Tongue (tissue), 2 donors: Measurements from ENCODE around the gene LRRC8D. TPM values are rescaled to one million over a fixed set of nuclear protein-coding genes. Genes with fewer than 3 reads are reported as not detected.

Experiments
- DNase-seq: peaks from one replicate; pipeline ENCODE4 v3.0.0-alpha.2; 2015
- total RNA-seq: library from RNA; depleted of rRNA; stranded (reverse); fragments of >200 nt; gene quantifications from one replicate; pipeline ENCODE4 v1.2.3, GENCODE V29; 2014

LRRC8D gene
- total RNA-seq, 1 donor from 2014 or later: 10.9 TPM

DNA sequence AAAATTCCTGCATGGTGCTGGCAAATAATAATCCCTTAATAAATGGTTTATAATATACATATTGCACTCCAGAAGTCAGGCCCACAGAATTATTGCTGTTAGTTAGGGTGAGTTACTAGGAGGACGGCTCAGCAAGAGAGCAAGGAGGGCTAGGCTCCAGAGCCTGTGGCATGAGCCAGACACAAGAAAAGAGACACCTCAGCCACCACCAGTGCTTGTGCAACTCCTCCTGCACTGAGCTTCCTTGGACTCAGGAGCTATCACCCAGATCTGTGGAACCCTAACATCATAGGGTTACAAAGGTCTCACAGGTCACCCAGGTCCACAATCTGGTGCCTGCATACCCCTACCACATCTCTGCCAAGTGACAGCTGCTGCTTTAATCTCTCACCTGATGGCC is 12.8 kb upstream of the LRRC8D start:
- DNase-seq: no peak

DNA sequence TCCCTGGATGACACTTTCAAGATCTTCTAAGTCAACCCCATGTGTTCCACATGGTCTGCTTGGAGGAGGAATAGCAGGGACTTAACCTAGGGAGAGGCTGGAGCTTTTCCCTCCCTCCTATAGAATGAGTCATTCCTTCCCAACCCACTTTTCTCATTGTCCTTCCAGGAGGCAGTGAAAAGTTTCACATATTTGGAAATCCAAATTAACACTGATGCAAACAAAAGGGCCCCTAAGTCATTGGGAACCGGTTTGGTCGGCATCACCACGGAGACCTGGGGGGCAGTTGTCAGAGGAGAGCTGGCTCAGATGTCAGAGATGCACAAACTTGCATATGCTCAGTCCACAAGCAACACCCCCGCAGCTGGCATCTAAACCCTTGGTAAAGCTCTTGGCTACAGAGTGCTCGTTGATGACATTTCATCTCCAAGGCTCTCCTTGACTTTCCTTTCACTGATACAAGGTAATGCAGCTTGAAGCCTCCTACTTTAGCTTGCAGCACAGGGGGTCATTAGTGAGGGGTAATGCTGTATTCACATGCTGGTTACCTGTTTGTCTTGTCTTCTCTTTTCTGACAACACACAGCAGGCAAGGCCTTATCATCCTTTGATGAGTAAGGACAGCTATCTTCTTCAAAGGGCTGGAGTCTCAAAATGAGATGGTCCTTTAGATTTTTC is 12.3 kb upstream of the LRRC8D start:
- peak; percentile 35 for DNase-seq

DNA sequence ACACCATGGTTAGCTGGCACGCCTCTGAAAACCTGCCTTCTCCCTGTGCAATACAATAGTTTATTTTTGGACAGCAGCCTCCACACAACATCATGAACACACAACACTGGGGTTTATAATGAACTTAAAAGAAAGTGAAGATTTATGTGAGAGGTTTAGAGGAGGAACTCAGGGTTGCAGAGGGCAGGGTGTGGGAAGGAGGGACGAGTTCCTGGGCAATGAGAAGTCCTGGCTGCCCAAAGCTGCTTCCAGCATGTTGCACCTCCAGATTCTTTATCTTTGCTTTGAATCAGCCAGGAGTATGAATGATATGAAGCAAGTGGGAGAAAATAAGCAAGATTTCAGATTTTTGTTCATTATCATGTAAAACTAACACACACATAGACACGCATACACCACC is 11.3 kb upstream of the LRRC8D start:
- no peak for DNase-seq

DNA sequence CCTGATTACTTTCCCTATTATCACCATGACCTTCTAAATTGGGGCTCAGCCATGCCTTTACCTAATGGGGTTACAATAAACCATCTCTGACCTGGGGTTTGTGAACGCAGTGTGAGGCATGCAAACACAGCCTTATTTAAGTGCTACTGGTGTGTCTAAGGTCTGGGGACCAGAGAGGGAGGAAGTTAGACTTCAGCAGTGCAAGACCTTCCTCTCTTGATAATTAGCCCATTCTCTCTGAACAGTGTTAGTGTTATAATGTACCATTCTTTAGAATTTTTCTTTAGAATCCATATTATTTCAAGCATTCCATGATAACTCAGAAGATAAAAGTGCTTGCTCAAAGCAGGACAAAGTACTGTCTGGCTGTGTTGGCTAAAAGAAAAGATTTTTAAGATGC is 10.5 kb upstream of the LRRC8D start:
- DNase-seq: no peak

DNA sequence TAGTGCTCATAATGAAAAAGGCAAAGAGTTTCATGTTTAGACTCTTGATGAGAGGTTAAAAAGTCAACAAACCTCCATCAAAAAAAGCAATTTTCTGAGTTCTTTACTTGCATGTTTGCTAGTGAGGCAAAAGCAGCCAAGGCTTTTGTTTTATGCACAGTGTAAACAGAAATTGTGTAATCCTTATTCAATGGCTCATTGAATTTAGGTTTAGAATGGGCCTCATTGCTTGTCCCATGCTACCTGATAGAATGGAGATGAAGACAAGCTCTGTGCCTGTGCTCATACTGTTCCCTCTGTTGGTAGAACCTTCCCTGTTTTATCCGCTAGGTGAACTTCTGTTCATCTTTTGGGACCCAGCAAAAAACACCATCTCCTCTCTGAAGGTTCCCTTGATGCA is 10.0 kb upstream of the LRRC8D start:
- no peak for DNase-seq

DNA sequence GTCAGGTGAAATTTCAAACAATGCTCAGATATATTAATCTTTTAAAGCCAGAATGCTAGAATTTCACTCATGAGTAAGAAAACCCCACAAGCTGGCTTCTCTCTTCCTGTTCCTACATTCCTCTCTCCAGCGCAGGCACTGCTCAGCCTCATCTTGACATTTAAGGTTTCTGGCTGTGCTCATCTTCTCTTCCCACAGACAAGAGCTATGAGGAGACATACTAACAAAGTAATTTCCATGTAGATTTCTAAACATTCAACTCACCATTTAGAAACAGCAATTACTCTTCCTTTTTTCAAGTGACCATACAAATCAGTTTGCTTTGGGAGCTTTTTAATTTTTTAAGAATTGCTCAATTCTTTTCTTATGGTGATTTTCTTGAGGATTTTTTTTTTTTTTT is 7.8 kb upstream of the LRRC8D start:
- peak; percentile 73 for DNase-seq

DNA sequence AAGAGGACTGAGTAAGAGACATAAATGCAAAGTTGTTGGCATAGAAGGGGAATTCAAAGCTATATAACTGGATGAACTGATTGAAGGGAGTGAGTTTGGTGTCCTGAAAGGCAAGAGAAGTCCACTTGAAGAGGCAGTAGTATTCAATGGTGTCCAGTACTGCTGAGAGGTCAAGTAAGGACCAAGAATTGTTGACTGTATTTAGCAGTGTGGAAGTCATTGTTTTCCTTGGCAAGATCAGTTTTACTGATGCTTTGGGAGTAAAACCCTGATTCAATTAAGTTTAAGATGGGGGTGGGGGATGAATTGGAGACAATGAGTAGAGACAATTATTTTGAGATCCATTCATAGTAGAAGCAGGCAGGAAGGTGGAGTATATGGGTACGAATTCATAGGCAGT is 5.8 kb upstream of the LRRC8D start:
- DNase-seq: no peak

DNA sequence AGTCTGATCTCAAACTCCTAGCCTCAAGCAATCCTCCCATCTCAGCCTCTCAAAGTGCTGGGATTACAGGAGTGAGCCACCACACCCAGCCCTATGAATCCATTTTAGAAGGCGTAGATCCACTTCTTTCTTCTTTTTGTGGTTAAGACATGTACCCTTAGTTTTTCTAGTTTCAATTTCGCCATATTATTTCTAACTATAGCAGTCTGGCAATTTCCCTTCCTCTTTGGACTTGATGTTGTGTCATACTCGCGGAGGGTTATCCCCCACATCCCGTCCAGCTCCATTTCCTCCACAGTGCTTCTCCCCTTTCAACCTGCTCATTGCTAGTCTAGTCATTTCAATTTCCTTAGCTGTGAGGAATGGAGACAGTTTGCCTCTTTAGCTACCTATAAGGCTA is 5.2 kb upstream of the LRRC8D start:
- no peak for DNase-seq

DNA sequence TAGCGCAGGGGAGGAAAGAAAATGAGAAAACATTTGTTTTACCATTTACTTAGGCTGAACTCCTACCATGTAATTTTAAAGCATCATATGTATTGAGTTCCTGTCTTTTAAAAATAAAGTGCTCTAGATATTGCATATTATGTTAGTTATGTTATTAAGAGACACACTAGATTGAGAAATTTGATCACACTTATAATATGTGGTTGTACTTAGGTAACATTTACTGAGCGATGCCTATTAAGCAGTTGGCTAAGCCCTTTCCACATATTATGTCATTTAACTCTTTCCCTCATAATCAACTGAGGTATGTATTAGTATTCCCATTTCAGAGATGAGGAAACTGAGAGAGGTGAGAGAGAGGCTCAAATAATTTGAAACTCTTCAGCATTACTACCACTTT is 4.5 kb upstream of the LRRC8D start:
- DNase-seq: no peak

DNA sequence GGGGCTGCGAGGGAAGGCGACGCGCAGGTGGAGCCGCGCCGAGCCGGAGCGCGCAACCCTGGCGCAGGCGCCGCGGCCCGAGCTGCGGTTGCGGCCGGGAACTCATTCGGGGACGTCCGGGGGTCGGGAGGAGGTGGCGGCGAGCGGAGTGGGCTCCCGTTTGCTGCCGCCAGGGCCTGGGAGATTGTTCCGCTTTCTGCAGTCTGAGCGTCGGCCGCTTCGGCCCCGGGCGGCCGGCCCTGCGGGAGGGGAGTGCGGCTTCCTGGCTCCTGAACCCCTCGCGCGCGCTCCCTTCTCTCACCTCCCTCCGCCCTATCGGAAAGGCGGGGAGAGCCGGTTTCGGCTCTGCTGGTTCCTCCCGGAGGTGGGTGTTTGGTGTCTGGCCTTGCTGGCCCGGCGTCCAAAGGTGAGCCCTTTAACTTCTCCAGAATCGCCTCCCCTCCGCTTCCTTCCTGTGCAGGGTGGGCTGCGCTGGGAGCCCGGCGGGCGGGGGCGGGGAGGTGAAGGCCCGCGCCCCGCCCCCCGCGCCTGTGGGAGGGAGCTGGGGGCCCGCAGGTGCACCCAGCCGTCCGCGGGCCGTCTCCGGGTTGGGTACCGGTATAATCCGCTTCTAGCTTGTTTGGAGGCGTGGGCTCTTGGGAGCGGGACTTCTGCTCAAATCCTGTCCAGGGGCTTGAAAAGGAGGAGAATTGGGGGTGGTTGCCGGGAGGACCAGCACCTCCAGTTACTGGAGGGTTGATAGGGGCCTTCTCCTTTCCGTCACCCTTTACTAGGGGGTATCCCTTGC is 683 bp downstream of the LRRC8D start:
- peak; percentile 46 for DNase-seq

DNA sequence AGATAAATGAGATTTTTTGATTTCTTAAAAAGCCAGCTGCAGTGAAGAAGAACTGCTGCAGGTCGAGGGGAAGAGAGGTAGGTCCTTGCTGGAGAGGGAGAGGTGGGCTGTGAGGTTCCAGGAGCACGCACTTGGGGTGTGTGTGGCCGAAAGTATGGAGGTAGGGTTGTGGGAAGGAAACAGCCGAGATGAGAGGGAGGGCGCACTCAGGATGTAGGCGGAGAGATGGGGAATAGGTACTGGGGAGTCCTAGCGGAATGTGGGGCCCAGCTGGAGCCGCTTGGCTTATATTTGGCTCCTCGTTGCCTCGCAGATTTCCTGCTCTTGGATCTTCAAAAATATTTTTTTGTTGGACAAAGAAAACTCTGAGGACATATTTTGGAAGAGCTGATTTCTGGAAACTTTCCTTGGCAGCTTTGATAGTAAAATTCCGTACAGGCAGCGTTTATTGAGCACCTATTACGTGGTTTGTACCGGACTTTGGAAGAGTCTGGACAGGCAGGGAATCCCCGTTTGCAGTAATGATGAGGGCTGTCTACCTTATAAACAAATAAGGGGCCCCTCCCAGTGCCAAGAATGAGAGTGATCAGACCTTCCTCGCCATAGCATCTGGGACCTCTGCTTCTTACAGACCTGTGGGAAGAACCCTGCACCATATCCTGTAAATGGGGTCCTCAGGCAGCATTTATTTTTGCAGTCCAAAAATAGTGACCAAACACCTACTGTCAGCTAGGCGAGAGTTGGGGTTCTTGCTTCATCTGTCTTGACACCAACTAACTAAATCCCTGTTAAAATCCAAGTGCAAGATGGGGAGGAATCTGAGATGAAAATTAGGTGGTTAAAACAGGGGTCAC is 1.5 kb downstream of the LRRC8D start:
- DNase-seq: no peak

DNA sequence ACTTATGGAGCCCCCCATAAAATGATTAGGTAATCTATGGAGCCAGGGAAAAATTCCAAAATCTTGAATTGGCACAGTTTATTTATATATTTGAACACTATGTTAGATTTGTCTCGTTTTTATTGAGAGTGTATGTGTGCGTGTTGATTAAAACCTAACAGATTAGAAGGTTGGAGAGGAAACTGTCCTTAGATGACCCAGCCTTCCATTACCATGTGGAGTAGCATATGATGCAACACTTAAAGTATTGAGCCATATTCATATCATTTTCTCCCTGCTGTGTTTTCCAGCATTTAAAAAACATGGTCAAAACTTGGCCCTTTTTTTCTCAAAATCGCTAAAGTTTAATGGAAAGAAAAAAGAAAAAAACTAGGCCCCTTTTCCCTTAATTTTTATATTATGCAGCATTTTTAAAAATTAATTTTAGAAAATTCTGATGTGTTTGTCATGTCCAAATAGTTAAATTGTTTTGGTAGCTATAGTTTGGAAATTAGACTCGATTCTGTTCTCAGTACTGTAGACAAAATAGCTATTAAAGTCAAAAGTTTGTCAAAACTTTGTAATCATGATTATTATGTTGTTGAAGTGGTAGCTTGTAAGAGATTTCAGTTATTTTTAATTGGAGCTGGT is 2.3 kb downstream of the LRRC8D start:
- no peak for DNase-seq

DNA sequence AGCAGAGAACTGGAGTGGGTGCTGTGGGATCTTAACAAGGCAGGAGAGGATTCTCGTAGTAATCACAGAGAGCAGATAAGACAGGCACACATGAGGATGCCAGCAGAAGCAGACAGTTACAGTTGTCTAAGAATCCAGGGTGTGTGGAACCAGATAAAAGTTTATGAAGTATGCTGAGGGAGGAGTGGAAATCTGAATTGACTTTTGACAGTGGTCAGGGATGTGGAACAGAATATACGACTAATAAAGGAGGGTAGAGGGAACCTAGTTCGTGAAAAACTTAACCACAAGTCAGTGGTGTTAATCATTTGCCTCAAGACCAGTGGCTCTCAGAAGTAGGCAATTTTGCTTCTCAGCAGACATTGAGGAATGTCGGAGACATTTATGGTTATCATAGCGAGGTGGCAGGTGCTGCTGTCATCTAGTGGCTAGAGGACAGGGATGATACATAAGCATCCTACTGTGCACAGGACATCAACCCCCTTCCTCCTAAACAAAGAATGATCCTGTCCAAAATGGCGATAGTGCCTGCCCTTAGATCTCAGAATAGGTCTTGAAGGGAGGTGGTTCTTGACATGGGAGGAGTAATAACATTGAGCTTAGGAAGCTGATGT is 3.0 kb downstream of the LRRC8D start:
- DNase-seq: no peak

DNA sequence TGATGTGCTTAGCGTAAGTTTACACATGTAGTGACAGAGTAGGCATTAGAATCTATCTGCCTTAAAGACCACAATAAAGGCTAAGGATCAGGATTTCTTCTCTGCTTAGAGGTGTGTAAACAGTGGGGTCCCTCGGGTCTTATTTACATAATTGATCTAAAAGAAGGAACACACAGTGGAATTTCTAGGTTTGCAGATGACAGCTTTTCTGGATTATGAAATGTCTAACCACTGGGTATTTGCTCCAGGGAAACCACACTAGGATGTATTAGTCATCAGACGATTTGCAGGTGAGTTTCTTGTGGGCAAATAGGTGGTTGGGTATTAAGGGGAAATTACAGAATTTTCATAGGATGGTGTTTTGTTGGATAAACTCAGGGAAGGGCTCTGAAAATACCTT is 5.8 kb downstream of the LRRC8D start:
- DNase-seq: no peak

DNA sequence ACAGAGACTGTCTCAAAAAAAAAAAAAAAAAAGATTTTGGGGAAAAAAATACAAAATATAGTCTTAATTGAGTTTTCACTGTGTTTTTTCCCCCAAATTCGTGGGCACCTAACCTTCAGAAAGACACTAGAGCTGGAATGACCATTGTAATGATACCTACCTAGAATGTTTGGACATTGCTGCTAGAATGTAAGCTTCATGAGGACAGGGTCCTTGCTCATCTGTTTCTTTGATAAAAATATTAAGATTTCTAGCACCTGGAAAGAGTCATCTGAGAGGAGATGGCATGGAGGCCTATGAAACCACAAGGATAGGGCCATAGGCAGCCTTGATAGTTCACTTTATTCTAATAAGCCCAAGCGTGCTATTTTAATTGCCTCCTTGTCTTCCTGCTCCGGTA is 6.5 kb downstream of the LRRC8D start:
- DNase-seq: no peak

DNA sequence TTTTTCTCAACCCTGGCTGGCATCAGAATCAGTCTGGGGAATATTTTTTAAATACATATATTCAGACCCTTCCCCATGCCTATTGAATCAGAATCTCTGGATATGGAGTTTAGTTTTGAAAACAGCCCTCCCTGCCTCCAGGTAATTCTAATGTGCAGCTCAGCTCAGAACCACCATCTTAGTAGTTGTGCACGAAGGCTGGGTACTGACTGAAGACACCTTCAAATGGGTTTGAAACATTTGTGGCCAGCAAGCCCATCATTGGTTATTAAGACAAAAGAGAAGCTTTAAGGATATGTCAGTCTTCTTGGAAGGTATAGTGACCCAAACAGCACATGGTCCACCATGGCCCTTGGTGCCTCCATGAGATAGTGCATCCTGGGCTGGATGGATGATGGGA is 7.1 kb downstream of the LRRC8D start:
- no peak for DNase-seq

DNA sequence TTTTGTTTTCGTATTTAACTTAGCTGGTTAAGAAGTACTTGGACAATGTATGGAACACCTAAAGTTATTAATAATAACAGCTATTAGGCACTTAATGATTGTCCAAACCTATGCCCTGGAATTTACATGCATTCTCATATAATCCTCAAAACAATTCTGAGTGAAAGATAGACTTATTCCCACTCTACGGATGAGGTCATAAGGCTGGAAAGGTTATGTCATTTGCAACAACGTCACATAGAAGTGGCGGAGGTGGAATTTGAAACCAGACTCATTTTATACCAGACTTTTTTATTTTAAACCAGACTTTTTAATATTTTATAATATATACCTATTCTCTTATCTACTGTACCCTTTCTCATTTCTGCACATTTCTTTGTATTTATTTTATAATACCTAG is 8.4 kb downstream of the LRRC8D start:
- no peak for DNase-seq

DNA sequence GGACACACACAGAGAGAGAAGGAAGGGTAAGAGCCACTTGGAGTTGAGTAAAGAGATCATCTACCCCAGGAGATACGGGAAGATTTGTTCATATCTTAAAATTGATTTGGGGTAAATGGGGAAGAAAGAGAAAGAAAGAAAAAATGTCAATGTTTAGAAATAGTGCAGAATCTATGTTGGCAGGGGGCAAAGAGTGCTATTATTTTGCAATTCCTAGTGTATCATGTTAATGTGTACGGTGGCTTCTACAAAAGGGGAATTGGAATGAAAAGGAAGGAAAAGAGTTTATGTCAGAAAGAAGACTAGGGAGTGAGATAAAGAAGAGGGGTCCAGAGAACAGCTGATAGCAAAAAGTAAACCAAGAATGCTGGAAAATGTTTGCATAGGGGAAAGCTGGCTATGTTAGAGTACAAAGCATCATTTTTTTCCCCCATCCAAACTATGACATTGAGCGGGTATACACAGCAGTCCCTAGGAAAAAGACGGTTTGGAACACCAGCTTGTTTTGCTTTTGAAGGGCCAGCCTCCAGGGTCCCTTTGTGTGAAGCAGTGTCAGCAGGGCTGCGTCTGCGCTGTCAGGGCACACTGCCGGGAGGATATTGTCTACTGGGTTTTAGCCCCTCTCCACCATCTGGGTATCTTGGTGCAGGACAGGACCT is 10.8 kb downstream of the LRRC8D start:
- no peak for DNase-seq

DNA sequence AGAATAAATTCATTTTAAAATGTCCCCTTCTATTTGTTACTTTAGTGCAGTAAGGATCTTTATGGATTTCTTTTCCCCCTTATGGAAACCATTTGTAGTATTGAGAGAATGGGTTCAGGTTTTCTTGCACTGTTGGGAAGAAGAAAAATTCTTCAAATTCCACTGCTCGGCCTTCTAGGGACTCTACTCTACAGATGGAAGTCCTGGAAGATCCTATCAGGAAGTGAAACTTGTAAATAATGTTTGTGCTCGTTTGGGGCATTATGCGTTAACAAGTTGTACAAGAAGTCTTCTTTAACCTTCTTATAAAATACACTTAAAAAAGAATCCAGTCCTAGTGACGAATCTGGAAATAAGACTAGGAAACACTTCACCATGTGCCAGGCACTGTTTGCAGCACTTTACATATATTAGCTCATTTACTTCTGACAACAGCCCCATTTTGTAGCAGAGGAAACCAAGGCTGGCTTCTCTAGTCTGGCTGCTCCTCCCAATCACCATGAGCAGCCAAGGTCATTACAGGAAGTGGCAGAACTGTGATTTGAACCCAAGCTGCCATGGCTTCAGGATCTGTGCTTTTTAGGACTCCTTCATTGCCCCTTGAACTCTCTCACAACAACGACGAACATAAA is 11.8 kb downstream of the LRRC8D start:
- DNase-seq: no peak

DNA sequence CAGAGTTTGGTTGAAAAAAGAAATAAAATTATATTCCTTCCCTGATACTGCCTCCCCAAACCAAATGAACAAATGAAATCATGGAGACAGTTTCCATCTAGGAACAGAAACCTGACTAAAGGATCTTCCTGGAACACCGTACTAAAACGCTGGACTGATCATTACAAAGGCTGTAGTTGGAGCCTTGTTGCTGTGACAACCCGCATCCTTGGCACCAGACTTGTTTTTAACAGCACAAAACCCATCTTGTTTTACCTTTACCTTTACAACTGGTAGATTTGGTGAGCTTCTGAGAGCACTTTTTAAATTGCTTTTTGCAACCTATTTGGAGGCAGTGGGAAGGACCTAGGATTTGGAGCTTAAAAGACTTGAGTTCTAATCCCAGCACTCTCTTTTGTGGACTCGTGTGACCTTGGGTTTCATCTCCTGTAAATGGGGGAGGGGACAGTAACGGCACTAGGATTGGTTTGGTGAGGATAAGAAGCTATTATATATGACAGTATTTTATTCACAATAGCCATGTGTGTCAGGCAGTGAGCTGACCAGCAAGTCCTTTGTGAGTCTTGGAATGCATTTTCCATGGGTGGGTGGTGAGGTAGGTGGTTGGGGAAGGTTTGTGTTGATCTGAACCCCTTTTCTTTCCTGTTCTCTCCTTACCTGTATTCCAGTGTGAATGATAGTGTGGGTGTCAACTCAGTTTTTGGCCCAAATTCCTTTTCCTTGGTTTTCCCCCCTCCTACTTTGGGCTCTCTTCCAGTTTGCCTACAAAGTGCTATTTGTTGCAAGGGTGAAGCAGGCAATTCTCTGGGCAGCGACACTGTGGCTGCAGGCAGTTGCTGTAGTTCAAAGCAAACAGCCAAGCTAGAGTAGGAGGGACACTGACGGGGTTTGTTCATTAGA is 12.6 kb downstream of the LRRC8D start:
- DNase-seq: peak; percentile 51
